Right ventricle myocardium inferior (tissue), 1 donor: ENCODE measurements around the gene EPHA3. TPM values are rescaled to one million over a fixed set of nuclear protein-coding genes. Genes with fewer than 3 reads are reported as not detected.
"Not testable (repeated sequence)": the region's sequence is repeated elsewhere in the genome, so short reads cannot be mapped to it uniquely, and the experiment has no call there.

Experiments
- ATAC-seq: fragments of 200-7000 bp; cut with Tn5 transposase; one replicate; pipeline ENCODE4 v1.9.1; 2020; ENCODE audit warnings: mild to moderate bottlenecking, moderate library complexity
- DNase-seq: peaks from one replicate; pipeline ENCODE4 v3.0.0; 2021; ENCODE audit errors: missing footprints
- intact Hi-C: fragments of 100-400 bp; cut with DNase I; formaldehyde crosslinking; loops from one replicate; pipeline ENCODE4 v1.11.0; 2022
- total RNA-seq: library from RNA; stranded (reverse); fragmentation: NEBNext Ultra II Directional; extraction: Animal tissue kit (Norgen Biotek cat#: 25700); gene quantifications from one replicate; pipeline ENCODE4 v1.2.1, GENCODE V29; 2021
- donor health status: DM: no; HTN: yes; CAD: no; lungs with severe emphysema.

The EPHA3 gene
- total RNA-seq, 1 donor from 2014 or later = 2.9 TPM

DNA sequence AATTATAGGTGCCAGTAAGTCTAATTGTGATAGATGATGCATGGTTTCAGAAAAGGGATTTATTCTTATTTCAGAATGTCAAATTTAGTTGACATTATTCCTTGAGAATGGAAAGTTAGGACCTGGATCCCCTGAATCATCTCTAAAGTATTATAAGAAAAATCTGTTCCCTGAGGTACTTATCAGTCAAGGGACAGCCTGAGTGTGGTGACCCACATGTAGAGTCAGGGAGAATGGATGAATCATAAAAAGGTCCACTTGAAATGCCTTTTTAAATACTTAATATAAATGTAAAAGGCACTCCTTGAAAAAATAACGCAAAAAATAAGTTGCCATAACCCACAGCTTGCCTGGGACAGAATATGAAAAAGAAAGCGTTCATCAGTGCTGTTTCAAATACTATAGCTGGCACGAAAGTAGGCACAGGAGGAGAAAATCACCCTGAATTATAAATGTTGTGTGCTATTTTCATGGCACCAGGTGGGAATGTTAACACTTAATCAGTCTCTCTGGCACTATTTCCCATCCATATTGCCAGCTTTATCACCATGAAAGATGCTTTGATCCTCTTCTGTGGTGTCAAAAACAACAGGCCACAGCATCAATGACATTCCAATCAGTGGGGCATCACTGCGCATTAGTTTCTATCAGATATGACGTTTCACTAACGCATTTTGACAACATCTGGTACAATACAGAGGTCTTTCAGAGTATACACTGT lies 208.5 kb downstream of the EPHA3 start:
- no peak for ATAC-seq
- intact Hi-C loops = no loop called here
- no peak for DNase-seq

DNA sequence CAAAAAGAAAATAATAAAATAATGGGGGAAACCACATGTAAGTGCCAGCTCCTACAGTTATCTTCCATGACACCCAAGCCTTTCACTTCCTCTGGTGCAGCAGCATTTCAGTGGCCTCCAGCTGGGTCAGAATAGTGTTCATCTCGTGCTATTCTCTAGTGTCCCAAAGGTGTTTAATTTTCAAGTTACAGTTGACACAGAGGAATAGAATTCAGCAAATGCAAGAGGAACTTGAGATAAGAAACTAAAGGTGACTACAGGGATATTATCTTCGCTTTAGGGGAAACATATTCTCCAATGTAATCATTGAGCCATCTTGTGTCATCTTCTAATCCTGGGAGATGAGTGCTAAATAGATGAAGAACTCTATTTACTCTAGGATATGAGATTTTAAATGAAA lies 212.8 kb downstream of the EPHA3 start:
- DNase-seq (no peak), ATAC-seq (no peak)
- intact Hi-C loops = no loop called here

GRCh38 chr3:89326997-89327396 lies 219.6 kb downstream of the EPHA3 start:
- intact Hi-C loops = no loop called here
- ATAC-seq = no peak
- no peak for DNase-seq

- intact Hi-C loops = no loop called here
- DNase-seq (no peak), ATAC-seq (no peak)
Observed at GRCh38 chr3:89332386-89332785, 225.0 kb downstream of the EPHA3 start.

DNA sequence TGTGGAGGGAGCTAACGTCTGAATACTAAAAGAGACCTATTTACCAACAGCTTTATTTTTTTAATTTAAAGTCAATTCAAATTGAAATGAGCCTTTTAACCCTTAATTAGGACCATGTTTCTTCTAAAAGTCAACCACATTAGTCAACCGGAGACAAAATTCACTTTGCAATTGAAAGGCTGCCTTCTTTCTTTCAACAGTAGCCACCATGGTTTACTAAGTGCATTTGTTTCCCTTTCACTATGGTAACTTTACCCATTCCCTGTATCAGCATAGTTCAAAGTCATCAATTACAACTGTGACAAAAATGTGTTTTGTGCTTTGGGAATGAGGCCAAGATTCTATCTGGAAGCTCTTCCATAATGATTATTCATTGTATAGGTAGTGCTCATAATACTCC lies 225.4 kb downstream of the EPHA3 start:
- DNase-seq = no peak
- intact Hi-C loops = no loop called here
- ATAC-seq = no peak

DNA sequence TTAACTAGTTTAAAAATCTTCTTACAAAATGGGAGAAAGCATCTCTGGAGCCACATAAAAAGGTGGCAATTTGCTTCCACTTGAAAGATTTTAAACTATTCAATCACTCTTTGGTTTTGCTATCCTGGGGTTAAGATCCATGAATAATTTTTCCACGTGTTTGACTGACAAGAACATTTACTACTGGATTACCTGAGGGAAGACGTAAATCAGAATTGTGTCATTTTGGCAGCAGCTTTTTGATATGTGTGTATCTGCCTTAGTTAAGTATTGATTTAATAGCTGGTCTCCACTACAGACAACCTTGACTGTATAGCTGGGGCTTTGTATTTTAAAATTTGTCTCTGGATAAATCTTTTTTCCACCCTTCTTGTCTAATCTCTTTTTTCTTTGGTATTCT lies 228.3 kb downstream of the EPHA3 start:
- intact Hi-C loops = no loop called here
- DNase-seq (no peak), ATAC-seq (no peak)

GRCh38 chr3:89340408-89340807 lies 233.0 kb downstream of the EPHA3 start:
- ATAC-seq (no peak), DNase-seq (no peak)
- intact Hi-C loops = no loop called here

GRCh38 chr3:89344076-89344475 lies 236.7 kb downstream of the EPHA3 start:
- ATAC-seq (no peak), DNase-seq (no peak)
- intact Hi-C loops = no loop called here

- intact Hi-C loops, ATAC-seq: not testable (repeated sequence)
Observed at GRCh38 chr3:89350935-89351334, 243.5 kb downstream of the EPHA3 start.

DNA sequence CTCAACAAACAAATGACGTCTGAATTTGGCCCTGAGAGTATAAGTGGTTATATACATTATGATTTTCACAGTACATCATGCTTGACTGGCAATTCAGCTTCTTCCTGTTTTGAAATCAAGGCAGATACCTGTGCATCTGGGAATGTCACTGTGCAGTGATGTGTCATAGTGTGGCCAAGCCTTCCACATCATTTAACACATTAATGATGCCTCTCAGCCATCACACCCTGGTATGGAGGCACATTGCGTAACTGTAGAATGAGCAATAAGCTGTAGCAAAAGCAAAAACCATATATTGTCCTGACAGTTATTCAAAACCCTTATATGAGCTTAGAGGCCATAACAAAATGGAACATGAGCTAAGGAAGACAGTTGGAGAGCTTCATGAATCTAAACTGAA lies 246.0 kb downstream of the EPHA3 start:
- no peak for ATAC-seq
- intact Hi-C loops = no loop called here
- no peak for DNase-seq

More at GRCh38 chr3:89350935-89351334, 243.5 kb downstream of the EPHA3 start:
- DNase-seq = not testable (repeated sequence)

DNA sequence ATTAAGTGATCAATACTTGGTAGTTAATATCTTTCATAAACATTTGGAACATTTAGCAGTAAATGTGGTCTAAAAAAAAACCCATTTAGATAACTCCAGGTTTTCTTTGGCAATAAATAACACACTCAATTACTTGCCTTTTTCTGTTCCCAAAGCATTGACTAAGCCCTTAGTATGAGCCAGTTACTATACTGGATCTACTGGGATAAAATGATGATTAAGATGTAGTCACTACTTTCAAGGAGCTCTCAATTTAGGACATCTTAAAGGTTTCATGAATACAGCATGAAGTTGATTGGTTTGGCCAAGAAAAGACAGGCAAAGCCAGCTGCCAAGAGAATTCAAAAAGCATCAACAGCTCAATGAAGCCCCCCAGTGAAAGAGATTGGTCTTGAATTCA lies 250.9 kb downstream of the EPHA3 start:
- intact Hi-C loops = no loop called here
- DNase-seq (no peak), ATAC-seq (no peak)

DNA sequence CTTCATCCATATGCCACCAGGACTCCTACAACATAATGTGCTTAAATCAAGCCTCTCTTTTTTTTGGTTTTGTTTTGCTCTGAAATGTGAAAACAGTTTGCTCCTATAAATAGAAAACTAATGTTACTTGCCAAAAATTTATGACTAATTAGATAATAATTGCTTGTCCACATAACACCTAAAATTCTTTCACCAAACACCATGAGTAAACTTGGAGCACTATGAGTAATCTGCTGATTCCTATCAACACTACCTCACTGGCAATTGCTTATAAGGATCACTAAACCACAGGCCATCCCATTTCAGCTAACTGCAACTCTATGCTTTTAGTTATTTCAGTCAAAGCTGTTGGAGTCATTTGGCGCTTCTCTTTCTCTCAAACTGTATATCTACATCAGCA lies 252.7 kb downstream of the EPHA3 start:
- intact Hi-C loops = no loop called here
- ATAC-seq = no peak
- DNase-seq = no peak

DNA sequence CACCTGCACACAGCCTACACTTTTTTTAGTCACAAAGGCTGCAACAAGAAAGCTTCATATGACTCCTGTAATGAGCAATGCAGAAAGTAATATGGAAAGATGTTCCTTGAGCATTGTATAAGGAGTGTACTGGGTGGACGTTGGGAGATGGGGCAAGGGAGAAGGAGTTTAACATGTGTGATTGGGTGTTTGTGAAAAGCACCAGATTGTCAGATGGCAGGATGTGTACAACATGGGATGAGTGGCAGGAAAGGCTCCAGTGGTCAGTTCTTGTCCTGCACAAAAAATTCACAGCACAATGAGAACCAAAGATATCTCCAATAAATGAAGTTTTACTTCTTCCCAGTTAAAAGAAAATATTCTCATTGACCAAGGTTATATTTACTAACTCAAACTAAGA lies 255.1 kb downstream of the EPHA3 start:
- intact Hi-C loops = no loop called here
- ATAC-seq (no peak), DNase-seq (no peak)

GRCh38 chr3:89363171-89363570 lies 255.8 kb downstream of the EPHA3 start:
- intact Hi-C loops = no loop called here
- no peak for ATAC-seq
- DNase-seq = no peak

DNA sequence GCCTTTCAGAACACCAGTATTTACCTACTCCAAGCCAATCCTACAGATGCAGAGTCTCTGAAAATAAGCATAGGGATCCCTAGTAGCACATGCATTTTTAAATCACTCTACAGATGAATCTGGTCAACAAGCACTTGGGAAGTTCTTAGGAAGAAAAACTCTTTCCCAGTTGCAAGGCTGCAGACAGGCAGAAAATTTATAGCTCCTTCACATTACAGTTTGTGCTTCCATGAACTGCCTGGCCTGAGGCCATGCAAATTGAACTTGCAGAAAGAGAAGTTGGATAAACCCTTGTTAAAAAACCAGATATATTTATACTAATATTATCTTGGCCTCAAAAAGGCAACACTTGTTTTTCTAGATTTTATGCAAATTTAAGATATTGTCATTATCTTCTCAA lies 256.9 kb downstream of the EPHA3 start:
- intact Hi-C loops = no loop called here
- ATAC-seq (no peak), DNase-seq (no peak)

DNA sequence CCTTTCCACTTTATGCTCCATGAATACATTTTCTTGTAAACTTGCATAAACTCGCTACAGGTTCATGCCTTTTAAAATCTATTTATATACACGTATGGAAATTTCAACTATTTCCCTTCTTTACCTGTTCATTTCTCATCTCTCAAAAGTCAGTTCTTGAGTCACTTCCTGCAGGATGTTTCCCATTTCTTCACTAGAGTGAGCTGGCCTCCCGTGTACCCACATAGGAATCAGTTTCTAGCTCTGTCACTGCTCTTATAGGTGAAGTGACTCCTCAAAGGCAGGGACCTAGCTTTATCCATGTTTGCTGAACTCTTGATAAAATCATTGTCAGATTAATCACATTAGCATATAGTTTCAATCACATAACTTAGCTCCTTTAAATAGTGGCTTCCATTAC lies 259.7 kb downstream of the EPHA3 start:
- ATAC-seq = no peak
- intact Hi-C loops = no loop called here
- no peak for DNase-seq

- no peak for ATAC-seq
- DNase-seq = no peak
- intact Hi-C loops = no loop called here
Observed at GRCh38 chr3:89368846-89369245, 261.4 kb downstream of the EPHA3 start.

DNA sequence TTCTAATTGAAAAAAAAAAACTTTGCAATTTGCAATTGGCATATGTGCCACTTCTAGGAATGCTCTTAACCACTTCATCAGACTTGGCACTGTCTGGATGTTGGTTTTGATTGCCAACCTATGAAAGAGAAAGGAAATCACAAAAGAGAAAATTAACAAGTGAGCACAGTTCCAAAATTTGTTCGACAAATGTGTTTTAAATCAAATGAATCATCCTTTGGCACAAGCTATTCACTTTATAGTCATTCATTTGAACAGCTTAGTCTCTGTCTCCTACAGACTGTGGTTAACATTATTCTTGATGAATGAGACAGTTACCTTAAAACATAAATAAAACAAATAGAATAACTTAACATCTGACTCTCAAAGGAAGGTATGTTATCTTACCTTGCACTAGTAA lies 265.0 kb downstream of the EPHA3 start:
- DNase-seq (no peak), ATAC-seq (no peak)
- intact Hi-C loops = no loop called here

- intact Hi-C loops = no loop called here
- ATAC-seq (no peak), DNase-seq (no peak)
Observed at GRCh38 chr3:89373434-89373833, 266.0 kb downstream of the EPHA3 start.

DNA sequence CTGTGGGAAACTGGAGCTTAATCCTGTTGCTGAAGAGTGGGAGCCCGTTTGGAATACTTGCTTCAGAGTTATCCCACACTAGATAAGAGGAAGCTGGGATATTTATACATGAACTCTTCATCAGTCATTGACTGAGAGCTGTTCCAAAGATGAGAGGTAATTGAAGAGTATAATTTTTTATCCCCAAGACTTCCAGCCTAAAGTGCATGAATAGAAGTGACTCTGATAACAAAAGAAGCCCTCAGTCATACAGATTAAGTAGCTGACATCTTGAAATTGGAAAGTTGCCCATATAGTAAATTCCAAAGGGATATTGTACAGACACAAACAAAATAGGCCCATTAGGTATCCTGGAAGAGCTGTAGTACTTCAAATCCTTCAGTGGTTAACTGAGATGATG lies 268.0 kb downstream of the EPHA3 start:
- intact Hi-C loops = no loop called here
- no peak for DNase-seq
- no peak for ATAC-seq

GRCh38 chr3:89380016-89380415 lies 272.6 kb downstream of the EPHA3 start:
- intact Hi-C loops = no loop called here
- ATAC-seq (no peak), DNase-seq (no peak)
